Measurements from ENCODE around the gene CYP3A7.
"Not testable (repeated sequence)": the region's sequence is repeated elsewhere in the genome, so short reads cannot be mapped to it uniquely, and the experiment has no call there.

GRCh38 chr7:99769494-99769893 is 34.5 kb upstream of the CYP3A7 start:
- not testable (repeated sequence) for TF ChIP-seq POLR2AphosphoS5 (IDR thresholded peaks at IDR 0.05)
- TF ChIP-seq, protein P1, sequence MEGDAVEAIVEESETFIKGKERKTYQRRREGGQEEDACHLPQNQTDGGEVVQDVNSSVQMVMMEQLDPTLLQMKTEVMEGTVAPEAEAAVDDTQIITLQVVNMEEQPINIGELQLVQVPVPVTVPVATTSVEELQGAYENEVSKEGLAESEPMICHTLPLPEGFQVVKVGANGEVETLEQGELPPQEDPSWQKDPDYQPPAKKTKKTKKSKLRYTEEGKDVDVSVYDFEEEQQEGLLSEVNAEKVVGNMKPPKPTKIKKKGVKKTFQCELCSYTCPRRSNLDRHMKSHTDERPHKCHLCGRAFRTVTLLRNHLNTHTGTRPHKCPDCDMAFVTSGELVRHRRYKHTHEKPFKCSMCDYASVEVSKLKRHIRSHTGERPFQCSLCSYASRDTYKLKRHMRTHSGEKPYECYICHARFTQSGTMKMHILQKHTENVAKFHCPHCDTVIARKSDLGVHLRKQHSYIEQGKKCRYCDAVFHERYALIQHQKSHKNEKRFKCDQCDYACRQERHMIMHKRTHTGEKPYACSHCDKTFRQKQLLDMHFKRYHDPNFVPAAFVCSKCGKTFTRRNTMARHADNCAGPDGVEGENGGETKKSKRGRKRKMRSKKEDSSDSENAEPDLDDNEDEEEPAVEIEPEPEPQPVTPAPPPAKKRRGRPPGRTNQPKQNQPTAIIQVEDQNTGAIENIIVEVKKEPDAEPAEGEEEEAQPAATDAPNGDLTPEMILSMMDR (IDR thresholded peaks at IDR 0.05): not testable (repeated sequence)

All from prostate gland (tissue), 2 donors.